ENCODE data around the gene IL17RD. TPM values are rescaled to one million over a fixed set of nuclear protein-coding genes. Genes with fewer than 3 reads are reported as not detected.

The IL17RD gene
- total and polyA plus RNA-seq, 7 donors = 0.19 to 1.8 (median 0.86) TPM

GRCh38 chr3:57057351-57057750, 107.8 kb downstream of the IL17RD start:
- WGBS, 3 donors = 75 to 80% (median 78%) methylated on average over 6 of the region's 6 CpGs
- no peaks in the 10 kb centered on the region for H3K9me3 ChIP-seq
- peaks cover 0 to 3% (median 0%) of the 10 kb centered on the region in 3 donors for H3K27me3 ChIP-seq (ENCODE audit: insufficient read depth in 3 of 3, low read length in 2 of 3)
- no peaks in the 10 kb centered on the region for H3K36me3 ChIP-seq (ENCODE audit: insufficient read depth in 1 of 2, low read depth in 1 of 2)
- DNase-seq (no peak), ATAC-seq (no peak)
- no peak for TF ChIP-seq CTCF (IDR thresholded peaks at IDR 0.05)
- H3K4me1 ChIP-seq = no peaks in the 10 kb centered on the region
- intact Hi-C loops (cut with DNase I) = no loop called here
- no peak overlapping the region for H3K27ac ChIP-seq
- no peak overlapping the region for H3K4me3 ChIP-seq

- no peak for TF ChIP-seq CTCF (IDR thresholded peaks at IDR 0.05)
- H3K9me3 ChIP-seq = no peaks in the 10 kb centered on the region
- WGBS, 3 donors = 92 to 93% (median 92%) methylated on average over 6 of the region's 6 CpGs
- no peak overlapping the region for H3K27ac ChIP-seq
- intact Hi-C loops (cut with DNase I) = no loop called here
- no peaks in the 10 kb centered on the region for H3K36me3 ChIP-seq (ENCODE audit: insufficient read depth in 1 of 2, low read depth in 1 of 2)
- H3K27me3 ChIP-seq (ENCODE audit: insufficient read depth in 3 of 3, low read length in 2 of 3) = no peaks in the 10 kb centered on the region
- ATAC-seq (no peak), DNase-seq (no peak)
- no peak overlapping the region for H3K4me3 ChIP-seq
- no peaks in the 10 kb centered on the region for H3K4me1 ChIP-seq
Measured at GRCh38 chr3:57053122-57053521, 112.0 kb downstream of the IL17RD start.

GRCh38 chr3:57052662-57053061, 112.5 kb downstream of the IL17RD start:
- Histone ChIP-seq H3K36me3 (ENCODE audit: insufficient read depth in 1 of 2, low read depth in 1 of 2) (no peaks in the 10 kb centered on the region), H3K9me3 (no peaks in the 10 kb centered on the region), H3K4me3 (no peak overlapping the region), H3K27me3 (ENCODE audit: insufficient read depth in 3 of 3, low read length in 2 of 3) (no peaks in the 10 kb centered on the region), H3K4me1 (no peaks in the 10 kb centered on the region), H3K27ac (no peak overlapping the region)
- 88 to 99% (median 92%) methylated on average over 5 of the region's 5 CpGs for WGBS, 3 donors
- ATAC-seq (no peak), DNase-seq (no peak)
- intact Hi-C loops (cut with DNase I) = no loop called here
- no peak for TF ChIP-seq CTCF (IDR thresholded peaks at IDR 0.05)

- H3K27ac ChIP-seq = no peak overlapping the region
- intact Hi-C loops (cut with DNase I) = no loop called here
Measured at GRCh38 chr3:57048728-57049127, 116.4 kb downstream of the IL17RD start.

More at GRCh38 chr3:57048728-57049127, 116.4 kb downstream of the IL17RD start:
- Histone ChIP-seq H3K36me3 (ENCODE audit: insufficient read depth in 1 of 2, low read depth in 1 of 2) (no peaks in the 10 kb centered on the region), H3K4me1 (no peaks in the 10 kb centered on the region), H3K4me3 (no peak overlapping the region), H3K27me3 (ENCODE audit: insufficient read depth in 3 of 3, low read length in 2 of 3) (no peaks in the 10 kb centered on the region), H3K9me3 (no peaks in the 10 kb centered on the region)
- 33 to 68% (median 46%) methylated on average over 4 of the region's 4 CpGs for WGBS, 3 donors
- no peak for DNase-seq
- no peak for TF ChIP-seq CTCF (IDR thresholded peaks at IDR 0.05)
- no peak for ATAC-seq
